ENCODE data around the gene GSN. TPM values are rescaled to one million over a fixed set of nuclear protein-coding genes. Genes with fewer than 3 reads are reported as not detected.

The GSN gene
- total RNA-seq, 1 experiment from 2014 or later, result 28.4 TPM

GRCh38 chr9:121326901-121327613 lies 59.1 kb downstream of the GSN start:
- intact Hi-C loops (cut with micrococcal nuclease; ENCODE audit: unreplicated experiment), result no loop called here
- ChIA-PET CTCF (no interaction called here), POLR2A (ENCODE audit: low non-redundant PET) (no interaction called here)
- no TSS peak for BruUV-seq (replicated peaks)
- TF ChIP-seq EZH2 (IDR thresholded peaks at IDR 0.05; ENCODE audit: borderline replicate concordance, low read depth, low read length, poor library complexity, severe bottlenecking) (no peak), CTCF (conservative IDR thresholded peaks at IDR 0.05; ENCODE audit: low read depth, low read length) (no peak)
- no peaks in the 10 kb centered on the region for H3K4me1 ChIP-seq (ENCODE audit: insufficient read depth, low read length, poor library complexity, severe bottlenecking)
- DNase-seq (ENCODE audit: low spot score), result no peak
- no peak overlapping the region for H3K4me3 ChIP-seq (ENCODE audit: low read depth, low read length, poor library complexity, severe bottlenecking)
- H3K27ac ChIP-seq (ENCODE audit: low read depth, low read length, poor library complexity, severe bottlenecking), result no peak overlapping the region
- peaks cover 22% of the 10 kb centered on the region for H3K36me3 ChIP-seq (ENCODE audit: insufficient read depth, low read length, poor library complexity, severe bottlenecking)
- H3K9me3 ChIP-seq (ENCODE audit: low read depth, low read length, poor library complexity, severe bottlenecking), result no peaks in the 10 kb centered on the region
- no peaks in the 10 kb centered on the region for H3K27me3 ChIP-seq (replicated peaks; ENCODE audit: insufficient read depth, low read depth, low read length, poor library complexity)

GRCh38 chr9:121328476-121328875 lies 60.5 kb downstream of the GSN start:
- ChIA-PET CTCF (no interaction called here), POLR2A (ENCODE audit: low non-redundant PET) (no interaction called here)
- H3K9me3 ChIP-seq (ENCODE audit: low read depth, low read length, poor library complexity, severe bottlenecking), result no peaks in the 10 kb centered on the region
- no peaks in the 10 kb centered on the region for H3K27me3 ChIP-seq (replicated peaks; ENCODE audit: insufficient read depth, low read depth, low read length, poor library complexity)
- no peak for DNase-seq (ENCODE audit: low spot score)
- intact Hi-C loops (cut with micrococcal nuclease; ENCODE audit: unreplicated experiment), result no loop called here
- TF ChIP-seq EZH2 (IDR thresholded peaks at IDR 0.05; ENCODE audit: borderline replicate concordance, low read depth, low read length, poor library complexity, severe bottlenecking), result no peak
- no peak for TF ChIP-seq CTCF (conservative IDR thresholded peaks at IDR 0.05; ENCODE audit: low read depth, low read length)
- BruUV-seq (replicated peaks), result no TSS peak
- no peak overlapping the region for H3K27ac ChIP-seq (ENCODE audit: low read depth, low read length, poor library complexity, severe bottlenecking)
- H3K4me1 ChIP-seq (ENCODE audit: insufficient read depth, low read length, poor library complexity, severe bottlenecking), result no peaks in the 10 kb centered on the region
- H3K4me3 ChIP-seq (ENCODE audit: low read depth, low read length, poor library complexity, severe bottlenecking), result no peak overlapping the region
- peaks cover 22% of the 10 kb centered on the region for H3K36me3 ChIP-seq (ENCODE audit: insufficient read depth, low read length, poor library complexity, severe bottlenecking)

GRCh38 chr9:121328876-121329681 lies 61.1 kb downstream of the GSN start:
- H3K4me3 ChIP-seq (ENCODE audit: low read depth, low read length, poor library complexity, severe bottlenecking), result no peak overlapping the region
- H3K4me1 ChIP-seq (ENCODE audit: insufficient read depth, low read length, poor library complexity, severe bottlenecking), result no peaks in the 10 kb centered on the region
- no TSS peak for BruUV-seq (replicated peaks)
- DNase-seq (ENCODE audit: low spot score), result no peak
- peaks cover 22% of the 10 kb centered on the region for H3K36me3 ChIP-seq (ENCODE audit: insufficient read depth, low read length, poor library complexity, severe bottlenecking)
- intact Hi-C loops (cut with micrococcal nuclease; ENCODE audit: unreplicated experiment), result no loop called here
- no peaks in the 10 kb centered on the region for H3K9me3 ChIP-seq (ENCODE audit: low read depth, low read length, poor library complexity, severe bottlenecking)
- TF ChIP-seq EZH2 (IDR thresholded peaks at IDR 0.05; ENCODE audit: borderline replicate concordance, low read depth, low read length, poor library complexity, severe bottlenecking), result no peak
- no peak for TF ChIP-seq CTCF (conservative IDR thresholded peaks at IDR 0.05; ENCODE audit: low read depth, low read length)
- CTCF ChIA-PET, result no interaction called here
- no peak overlapping the region for H3K27ac ChIP-seq (ENCODE audit: low read depth, low read length, poor library complexity, severe bottlenecking)
- POLR2A ChIA-PET (ENCODE audit: low non-redundant PET), result no interaction called here
- H3K27me3 ChIP-seq (replicated peaks; ENCODE audit: insufficient read depth, low read depth, low read length, poor library complexity), result no peaks in the 10 kb centered on the region

Measured in A673 (cell line).